Smooth muscle cell of the coronary artery (primary cell): ENCODE results near the gene HMGA1. TPM values are rescaled to one million over a fixed set of nuclear protein-coding genes. Genes with fewer than 3 reads are reported as not detected.

Source experiments
- total RNA-seq: library from RNA; depleted of rRNA; stranded (reverse); fragments of >200 nt; gene quantifications from 2 replicates; pipeline ENCODE4 v1.2.3, GENCODE V29; 2014; ENCODE audit warnings: low replicate concordance

Gene HMGA1, protein sequence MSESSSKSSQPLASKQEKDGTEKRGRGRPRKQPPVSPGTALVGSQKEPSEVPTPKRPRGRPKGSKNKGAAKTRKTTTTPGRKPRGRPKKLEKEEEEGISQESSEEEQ
- total RNA-seq: 14.3 and 66.0 TPM in 2 replicates

DNA sequence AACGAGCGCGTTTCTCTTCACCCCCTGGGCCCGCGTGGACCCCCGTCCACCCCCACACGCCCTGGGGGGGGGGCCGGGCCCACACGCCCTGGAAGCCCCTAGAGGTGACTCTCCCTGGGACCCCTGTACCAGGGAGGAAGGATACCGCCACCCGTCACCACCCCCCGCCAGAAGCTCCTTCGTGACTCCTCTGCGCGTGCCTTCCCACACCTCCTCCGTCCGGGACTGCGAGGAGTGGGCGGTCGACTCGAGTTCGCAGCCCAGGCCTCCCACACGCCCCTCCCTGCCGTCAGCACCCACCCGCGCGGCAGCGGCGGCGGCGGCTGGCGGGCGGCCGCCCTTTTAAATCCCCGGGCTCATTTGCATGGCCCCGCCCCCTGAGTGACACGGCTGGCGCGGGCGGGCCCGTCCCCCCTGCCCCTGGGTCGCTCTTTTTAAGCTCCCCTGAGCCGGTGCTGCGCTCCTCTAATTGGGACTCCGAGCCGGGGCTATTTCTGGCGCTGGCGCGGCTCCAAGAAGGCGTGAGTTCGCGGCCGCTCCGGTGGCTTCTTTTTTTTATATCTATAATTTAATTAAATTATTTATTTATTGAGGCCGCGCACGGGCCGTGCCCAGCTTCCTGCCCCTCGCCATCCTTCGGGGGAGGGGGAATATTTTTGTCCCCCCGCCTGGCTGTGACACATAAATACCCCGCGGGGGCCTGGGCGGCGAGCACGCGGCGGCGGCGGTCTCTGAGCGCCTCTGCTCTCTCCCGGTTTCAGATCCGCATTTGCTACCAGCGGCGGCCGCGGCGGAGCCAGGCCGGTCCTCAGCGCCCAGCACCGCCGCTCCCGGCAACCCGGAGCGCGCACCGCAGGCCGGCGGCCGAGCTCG is at the start of gene HMGA1:
Gene HMGA1 (plus strand): TSS at position 431 of the 873 bp plus-strand sequence. CDS start 3,908 bp downstream, outside the sequence.

DNA sequence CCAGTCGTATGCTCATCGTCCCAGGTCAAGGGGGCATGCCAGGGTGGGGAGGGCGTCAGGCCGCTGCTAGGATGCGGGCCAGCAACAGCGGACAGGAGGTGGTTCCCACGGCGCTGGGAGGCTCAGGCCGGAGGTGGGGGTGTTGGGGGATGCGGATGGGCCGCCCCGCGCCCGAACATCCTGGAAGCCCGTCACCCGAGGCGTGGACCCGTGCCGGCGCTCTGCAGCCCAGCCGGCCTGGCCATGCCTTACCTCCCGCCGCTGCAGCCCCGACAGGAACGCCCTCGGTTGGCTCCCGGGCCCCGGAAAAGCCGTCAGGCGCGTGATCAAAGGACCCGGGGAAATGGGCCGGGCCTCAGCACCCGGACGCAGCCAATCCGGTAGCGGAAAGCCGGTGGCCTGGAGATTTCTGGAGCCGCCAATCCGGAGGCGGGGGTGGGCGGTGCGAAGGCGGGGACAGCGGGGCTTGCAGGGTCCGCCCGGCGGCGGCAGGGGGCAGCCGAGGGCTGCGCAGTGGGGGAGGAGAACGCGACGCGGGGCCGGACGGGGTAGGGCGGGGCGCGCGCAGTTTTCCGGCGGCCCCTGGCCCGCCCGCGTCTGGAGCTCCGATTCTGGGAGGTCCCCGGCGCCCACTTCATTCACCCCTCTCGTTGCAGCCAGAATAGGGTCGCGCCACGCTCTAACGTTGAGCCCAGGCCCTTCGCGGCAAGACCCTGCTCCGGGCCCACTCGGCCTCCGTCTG is 12.2 kb downstream of the HMGA1 start, which contains the start of gene SMIM29:
Gene SMIM29 (minus strand): TSS at position 280 of the 742 bp plus-strand sequence. CDS start 1,215 bp downstream, outside the sequence.

Other genes with a start within 250 kb of the HMGA1 start
- not detected in 2 replicates for gene GRM4, start 90.8 kb upstream of the HMGA1 start, total RNA-seq
- gene SMIM29, start 12.1 kb downstream of the HMGA1 start, total RNA-seq: 21.3 and 27.6 TPM in 2 replicates
- 13.2 and 13.9 TPM in 2 replicates for gene NUDT3, start 155.8 kb downstream of the HMGA1 start, total RNA-seq
- 2,473 and 3,211 TPM in 2 replicates for gene RPS10, start 189.2 kb downstream of the HMGA1 start, total RNA-seq
- not detected in 2 replicates for gene PACSIN1, start 229.2 kb downstream of the HMGA1 start, total RNA-seq